Measurements from ENCODE around the gene PVALEF. TPM values are rescaled to one million over a fixed set of nuclear protein-coding genes. Genes with fewer than 3 reads are reported as not detected.

PVALEF gene
- total and polyA plus RNA-seq, 2 of the 8 experiments (the other 6 are each of a cell fraction or from before 2014, with no cell fraction given), result 0.03 TPM; not detected in 1

DNA sequence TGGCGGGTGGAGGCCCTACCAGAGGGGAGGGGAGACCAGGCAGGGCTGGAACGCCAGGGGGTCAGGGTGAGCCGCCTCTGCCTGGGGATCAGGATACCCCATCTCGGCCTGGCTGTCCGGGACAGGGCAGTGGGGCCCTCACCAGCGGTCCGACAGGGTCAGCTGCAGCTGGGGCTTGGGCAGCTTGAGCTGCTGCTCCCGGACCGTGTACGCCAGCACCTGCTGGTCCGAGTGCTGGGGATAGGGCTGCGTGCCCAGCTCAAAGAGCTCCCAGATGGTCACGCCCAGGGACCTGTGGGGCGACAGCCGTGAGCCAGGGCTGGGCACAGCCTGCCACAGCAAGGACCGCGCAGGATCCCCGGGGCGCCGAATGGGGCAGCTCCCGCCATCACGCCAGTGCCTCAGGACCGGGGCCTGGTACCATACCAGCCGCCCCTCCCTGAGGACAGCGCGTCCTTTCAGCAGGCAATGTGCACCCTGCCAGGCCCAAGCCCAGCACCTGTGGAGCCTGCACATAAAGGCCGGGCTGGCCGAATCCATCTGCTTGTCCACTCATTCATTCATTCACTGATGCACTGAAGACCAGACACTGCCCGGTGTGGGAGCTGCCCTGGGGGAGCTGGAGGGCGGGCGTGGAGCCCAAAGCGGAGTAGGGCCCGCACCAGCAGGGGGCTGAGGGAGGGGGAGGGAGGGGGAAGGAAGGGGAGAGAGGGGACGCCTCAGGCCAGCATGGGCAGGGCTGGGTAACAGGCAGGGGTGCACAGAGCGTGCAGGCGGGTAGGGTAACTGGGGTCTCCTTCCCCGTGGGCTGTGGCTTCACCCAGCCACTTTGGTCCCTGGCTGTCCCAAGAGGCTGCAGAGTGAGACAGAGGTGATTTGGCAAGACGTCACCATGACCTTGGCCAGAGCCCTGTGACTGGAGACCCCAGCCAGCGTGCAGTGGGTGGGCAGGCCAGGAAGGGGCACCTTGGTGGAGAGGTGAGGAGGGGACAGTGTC is 42.0 kb upstream of the PVALEF start (continued):
- TF ChIP-seq GABPA (IDR thresholded peaks at IDR 0.05; ENCODE audit: borderline replicate concordance, insufficient read depth, low read length) (no peak), RAD21 (IDR thresholded peaks at IDR 0.05 in 1 of 2, conservative IDR thresholded peaks at IDR 0.05 in 1 of 2; ENCODE audit: low read depth in 2 of 2, low read length in 2 of 2) (no peak), POU5F1 (IDR thresholded peaks at IDR 0.05; ENCODE audit: low read depth, low read length) (no peak), SIX5 (IDR thresholded peaks at IDR 0.05; ENCODE audit: low read depth, low read length) (no peak), CHD1 (IDR thresholded peaks at IDR 0.05; ENCODE audit: low read depth, low read length) (no peak), TBP (IDR thresholded peaks at IDR 0.05; ENCODE audit: low read depth, low read length) (no peak)
